KOPT-K1 (cell line): ENCODE measurements around the gene GJD3.

Source experiments
- H3K27ac ChIP-seq: fragments of 200-600 bp; sonication (generic); 2 replicates; pipeline ENCODE4 v1.5.1; 2016; ENCODE audit warnings: antibody characterized with exemption, mild to moderate bottlenecking, low read depth, low read length; ENCODE audit not compliant: poor library complexity, severe bottlenecking
- H3K36me3 ChIP-seq: fragments of 200-600 bp; sonication (generic); 2 replicates; pipeline ENCODE4 v1.5.1; 2017; ENCODE audit warnings: antibody characterized with exemption, mild to moderate bottlenecking, low read length, moderate library complexity; ENCODE audit not compliant: insufficient read depth
- H3K9me3 ChIP-seq: fragments of 200-600 bp; sonication (generic); 2 replicates; pipeline ENCODE4 v1.5.1; 2017; ENCODE audit warnings: antibody characterized with exemption, low read length, mild to moderate bottlenecking; ENCODE audit not compliant: insufficient read depth, poor library complexity, severe bottlenecking

Gene GJD3

GRCh38 chr17:40341808-40342503, 22.6 kb downstream of the GJD3 start:
- peak overlapping the region; percentile 54 for H3K27ac ChIP-seq
- H3K9me3 ChIP-seq, result no peaks in the 10 kb centered on the region
- no peaks in the 10 kb centered on the region for H3K36me3 ChIP-seq

GRCh38 chr17:40340880-40341807, 23.4 kb downstream of the GJD3 start:
- Histone ChIP-seq H3K36me3 (no peaks in the 10 kb centered on the region), H3K27ac (peak overlapping the region; percentile 54), H3K9me3 (no peaks in the 10 kb centered on the region)

GRCh38 chr17:40340327-40340726, 24.2 kb downstream of the GJD3 start:
- Histone ChIP-seq H3K27ac (peak overlapping the region; percentile 79), H3K9me3 (no peaks in the 10 kb centered on the region), H3K36me3 (no peaks in the 10 kb centered on the region)

GRCh38 chr17:40338941-40339649, 25.4 kb downstream of the GJD3 start:
- H3K27ac ChIP-seq, result peak overlapping the region; percentile 79
- no peaks in the 10 kb centered on the region for H3K36me3 ChIP-seq
- H3K9me3 ChIP-seq, result no peaks in the 10 kb centered on the region

- H3K27ac ChIP-seq, result peak overlapping the region; percentile 79
- no peaks in the 10 kb centered on the region for H3K36me3 ChIP-seq
- H3K9me3 ChIP-seq, result no peaks in the 10 kb centered on the region
Observed at GRCh38 chr17:40338058-40338457, 26.5 kb downstream of the GJD3 start.

- no peaks in the 10 kb centered on the region for H3K36me3 ChIP-seq
Observed at GRCh38 chr17:40337351-40337750, 27.2 kb downstream of the GJD3 start.

GRCh38 chr17:40335620-40336019, 28.9 kb downstream of the GJD3 start:
- Histone ChIP-seq H3K36me3 (no peaks in the 10 kb centered on the region), H3K27ac (no peak overlapping the region), H3K9me3 (no peaks in the 10 kb centered on the region)

More at GRCh38 chr17:40337351-40337750, 27.2 kb downstream of the GJD3 start:
- H3K27ac ChIP-seq, result peak overlapping the region; percentile 79
- no peaks in the 10 kb centered on the region for H3K9me3 ChIP-seq

- Histone ChIP-seq H3K9me3 (no peaks in the 10 kb centered on the region), H3K36me3 (no peaks in the 10 kb centered on the region), H3K27ac (no peak overlapping the region)
Observed at GRCh38 chr17:40333781-40334448, 30.6 kb downstream of the GJD3 start.

GRCh38 chr17:40331743-40332641, 32.5 kb downstream of the GJD3 start:
- H3K27ac ChIP-seq, result peak overlapping the region; percentile 65
- H3K36me3 ChIP-seq, result no peaks in the 10 kb centered on the region

GRCh38 chr17:40330850-40331470, 33.6 kb downstream of the GJD3 start:
- Histone ChIP-seq H3K27ac (peak overlapping the region; percentile 65), H3K36me3 (no peaks in the 10 kb centered on the region), H3K9me3 (no peaks in the 10 kb centered on the region)

More at GRCh38 chr17:40331743-40332641, 32.5 kb downstream of the GJD3 start:
- no peaks in the 10 kb centered on the region for H3K9me3 ChIP-seq

GRCh38 chr17:40329839-40330794, 34.4 kb downstream of the GJD3 start:
- H3K9me3 ChIP-seq, result no peaks in the 10 kb centered on the region
- H3K36me3 ChIP-seq, result no peaks in the 10 kb centered on the region
- peak overlapping the region; percentile 65 for H3K27ac ChIP-seq

GRCh38 chr17:40328386-40328766, 36.2 kb downstream of the GJD3 start:
- H3K27ac ChIP-seq, result peak overlapping the region; percentile 75
- H3K9me3 ChIP-seq, result no peaks in the 10 kb centered on the region
- H3K36me3 ChIP-seq, result no peaks in the 10 kb centered on the region
